ENCODE results near the gene CFAP410. TPM values are rescaled to one million over a fixed set of nuclear protein-coding genes. Genes with fewer than 3 reads are reported as not detected.

Gene CFAP410
- polyA plus RNA-seq, 1 of the 3 experiments (the other 2 are of a cell fraction), result 18.0 TPM

DNA sequence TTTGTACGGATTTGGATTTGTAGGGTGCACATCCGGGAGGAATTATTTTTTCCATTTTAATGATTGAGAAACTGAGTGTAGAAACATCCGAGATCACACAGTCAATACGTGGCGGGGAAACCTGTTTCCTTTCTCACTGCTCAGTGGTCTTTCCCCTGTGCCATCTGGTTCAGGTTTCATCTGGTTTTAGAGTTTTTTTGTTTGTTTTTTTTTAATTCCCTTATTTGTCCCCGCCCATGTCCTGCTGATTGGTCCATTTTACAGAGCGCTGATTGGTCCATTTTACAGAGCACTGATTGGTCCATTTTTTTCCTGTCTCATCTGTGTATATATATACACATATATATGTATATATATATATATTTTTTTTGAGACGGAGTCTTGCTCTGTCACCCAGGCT lies 20.2 kb upstream of the CFAP410 start:
- no peaks in the 10 kb centered on the region for H3K9me2 ChIP-seq
- peaks cover 26% of the 10 kb centered on the region for H3K27me3 ChIP-seq (ENCODE audit: insufficient read depth)
- no peaks in the 10 kb centered on the region for H3F3A ChIP-seq (replicated peaks; ENCODE audit: insufficient read depth)
- no peak overlapping the region for H3K9ac ChIP-seq
- POLR2A ChIA-PET, result no interaction called here
- H2AFZ ChIP-seq (ENCODE audit: low read depth), result no peak overlapping the region
- WGBS (ENCODE audit: low lambda C conversion rate), result 36% methylated on average over 8 of the region's 8 CpGs
- no peak overlapping the region for H3K4me3 ChIP-seq (ENCODE audit: low read depth in 2 of 2, low read length in 1 of 2)
- H3K27ac ChIP-seq (ENCODE audit: low read depth in 2 of 2, low read length in 1 of 2), result no peak overlapping the region
- no peaks in the 10 kb centered on the region for H3K4me1 ChIP-seq (ENCODE audit: control insufficient read depth in 1 of 2, insufficient read depth in 2 of 2, low read depth in 1 of 2, low read length in 1 of 2)
- H3K4me2 ChIP-seq, result no peak overlapping the region
- no peaks in the 10 kb centered on the region for H3K36me3 ChIP-seq (replicated peaks in 1 of 2; ENCODE audit: control insufficient read depth in 1 of 2, insufficient read depth in 2 of 2, low read length in 1 of 2)
- H4K20me1 ChIP-seq (ENCODE audit: insufficient read depth), result no peaks in the 10 kb centered on the region
- CTCF ChIA-PET, result interaction anchor here (1.2 kb wide), 1 partner anchor 93 kb away, joined by 3 read pairs; no protein-coding TSS in a partner anchor
- no peaks in the 10 kb centered on the region for H3K79me2 ChIP-seq (ENCODE audit: insufficient read depth)
- TF ChIP-seq, protein P1, sequence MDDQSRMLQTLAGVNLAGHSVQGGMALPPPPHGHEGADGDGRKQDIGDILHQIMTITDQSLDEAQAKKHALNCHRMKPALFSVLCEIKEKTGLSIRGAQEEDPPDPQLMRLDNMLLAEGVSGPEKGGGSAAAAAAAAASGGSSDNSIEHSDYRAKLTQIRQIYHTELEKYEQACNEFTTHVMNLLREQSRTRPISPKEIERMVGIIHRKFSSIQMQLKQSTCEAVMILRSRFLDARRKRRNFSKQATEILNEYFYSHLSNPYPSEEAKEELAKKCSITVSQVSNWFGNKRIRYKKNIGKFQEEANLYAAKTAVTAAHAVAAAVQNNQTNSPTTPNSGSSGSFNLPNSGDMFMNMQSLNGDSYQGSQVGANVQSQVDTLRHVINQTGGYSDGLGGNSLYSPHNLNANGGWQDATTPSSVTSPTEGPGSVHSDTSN (IDR thresholded peaks at IDR 0.05), result no peak
- no peak for TF ChIP-seq TEAD4 (IDR thresholded peaks at IDR 0.05; ENCODE audit: borderline replicate concordance, insufficient read depth)
- TF ChIP-seq, protein P2, sequence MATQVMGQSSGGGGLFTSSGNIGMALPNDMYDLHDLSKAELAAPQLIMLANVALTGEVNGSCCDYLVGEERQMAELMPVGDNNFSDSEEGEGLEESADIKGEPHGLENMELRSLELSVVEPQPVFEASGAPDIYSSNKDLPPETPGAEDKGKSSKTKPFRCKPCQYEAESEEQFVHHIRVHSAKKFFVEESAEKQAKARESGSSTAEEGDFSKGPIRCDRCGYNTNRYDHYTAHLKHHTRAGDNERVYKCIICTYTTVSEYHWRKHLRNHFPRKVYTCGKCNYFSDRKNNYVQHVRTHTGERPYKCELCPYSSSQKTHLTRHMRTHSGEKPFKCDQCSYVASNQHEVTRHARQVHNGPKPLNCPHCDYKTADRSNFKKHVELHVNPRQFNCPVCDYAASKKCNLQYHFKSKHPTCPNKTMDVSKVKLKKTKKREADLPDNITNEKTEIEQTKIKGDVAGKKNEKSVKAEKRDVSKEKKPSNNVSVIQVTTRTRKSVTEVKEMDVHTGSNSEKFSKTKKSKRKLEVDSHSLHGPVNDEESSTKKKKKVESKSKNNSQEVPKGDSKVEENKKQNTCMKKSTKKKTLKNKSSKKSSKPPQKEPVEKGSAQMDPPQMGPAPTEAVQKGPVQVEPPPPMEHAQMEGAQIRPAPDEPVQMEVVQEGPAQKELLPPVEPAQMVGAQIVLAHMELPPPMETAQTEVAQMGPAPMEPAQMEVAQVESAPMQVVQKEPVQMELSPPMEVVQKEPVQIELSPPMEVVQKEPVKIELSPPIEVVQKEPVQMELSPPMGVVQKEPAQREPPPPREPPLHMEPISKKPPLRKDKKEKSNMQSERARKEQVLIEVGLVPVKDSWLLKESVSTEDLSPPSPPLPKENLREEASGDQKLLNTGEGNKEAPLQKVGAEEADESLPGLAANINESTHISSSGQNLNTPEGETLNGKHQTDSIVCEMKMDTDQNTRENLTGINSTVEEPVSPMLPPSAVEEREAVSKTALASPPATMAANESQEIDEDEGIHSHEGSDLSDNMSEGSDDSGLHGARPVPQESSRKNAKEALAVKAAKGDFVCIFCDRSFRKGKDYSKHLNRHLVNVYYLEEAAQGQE (IDR thresholded peaks at IDR 0.05; ENCODE audit: low read depth, low read length), result no peak
- no peak for DNase-seq
- no peaks in the 10 kb centered on the region for H3K9me3 ChIP-seq

GRCh38 chr21:44357064-44357837 lies 18.1 kb upstream of the CFAP410 start:
- H2AFZ ChIP-seq (ENCODE audit: low read depth), result no peak overlapping the region
- no peak for TF ChIP-seq TEAD4 (IDR thresholded peaks at IDR 0.05; ENCODE audit: borderline replicate concordance, insufficient read depth)
- no peaks in the 10 kb centered on the region for H3K79me2 ChIP-seq (ENCODE audit: insufficient read depth)
- no peaks in the 10 kb centered on the region for H3K4me1 ChIP-seq (ENCODE audit: control insufficient read depth in 1 of 2, insufficient read depth in 2 of 2, low read depth in 1 of 2, low read length in 1 of 2)
- no peak overlapping the region for H3K4me2 ChIP-seq
- no peak overlapping the region for H3K9ac ChIP-seq
- no peaks in the 10 kb centered on the region for H4K20me1 ChIP-seq (ENCODE audit: insufficient read depth)
- no peak for DNase-seq
- no peaks in the 10 kb centered on the region for H3K9me3 ChIP-seq
- no peaks in the 10 kb centered on the region for H3F3A ChIP-seq (replicated peaks; ENCODE audit: insufficient read depth)
- H3K36me3 ChIP-seq (replicated peaks in 1 of 2; ENCODE audit: control insufficient read depth in 1 of 2, insufficient read depth in 2 of 2, low read length in 1 of 2), result no peaks in the 10 kb centered on the region
- ChIA-PET POLR2A (no interaction called here), CTCF (no interaction called here)
- no peaks in the 10 kb centered on the region for H3K9me2 ChIP-seq
- H3K27ac ChIP-seq (ENCODE audit: low read depth in 2 of 2, low read length in 1 of 2), result no peak overlapping the region
- no peak overlapping the region for H3K4me3 ChIP-seq (ENCODE audit: low read depth in 2 of 2, low read length in 1 of 2)
- WGBS (ENCODE audit: low lambda C conversion rate), result 38% methylated on average over 6 of the region's 21 CpGs
- H3K27me3 ChIP-seq (ENCODE audit: insufficient read depth), result peaks cover 36% of the 10 kb centered on the region

DNA sequence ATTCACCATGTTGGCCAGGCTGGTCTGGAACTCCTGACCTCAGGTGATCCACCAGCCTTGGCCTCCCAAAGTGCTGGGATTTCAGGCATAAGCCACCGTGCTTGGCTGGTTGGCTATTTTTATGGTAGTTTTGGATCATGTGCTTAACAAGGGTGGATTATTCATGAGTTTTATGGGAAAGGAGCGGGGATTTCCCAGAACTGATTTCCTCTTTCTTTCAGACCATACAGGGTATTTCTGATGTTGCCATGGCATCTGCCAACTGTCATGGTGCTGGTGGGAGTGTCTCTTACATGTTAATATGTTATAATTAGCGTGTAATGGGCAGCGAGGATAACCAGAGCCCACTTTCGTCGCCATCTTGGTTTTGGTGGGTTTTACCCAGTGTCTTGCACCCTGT lies 17.4 kb upstream of the CFAP410 start:
- H3K4me2 ChIP-seq, result 0 out of 2 replicates have a peak overlapping the region, but pooled peaks have one; percentile 33
- H2AFZ ChIP-seq (ENCODE audit: low read depth), result no peak overlapping the region
- no peaks in the 10 kb centered on the region for H3F3A ChIP-seq (replicated peaks; ENCODE audit: insufficient read depth)
- no peak overlapping the region for H3K27ac ChIP-seq (ENCODE audit: low read depth in 2 of 2, low read length in 1 of 2)
- H3K9ac ChIP-seq, result no peak overlapping the region
- H4K20me1 ChIP-seq (ENCODE audit: insufficient read depth), result no peaks in the 10 kb centered on the region
- H3K27me3 ChIP-seq (ENCODE audit: insufficient read depth), result peaks cover 42% of the 10 kb centered on the region
- 51% methylated on average over 6 of the region's 6 CpGs for WGBS (ENCODE audit: low lambda C conversion rate)
- H3K9me3 ChIP-seq, result no peaks in the 10 kb centered on the region
- no peak for DNase-seq
- no peaks in the 10 kb centered on the region for H3K79me2 ChIP-seq (ENCODE audit: insufficient read depth)
- H3K36me3 ChIP-seq (replicated peaks in 1 of 2; ENCODE audit: control insufficient read depth in 1 of 2, insufficient read depth in 2 of 2, low read length in 1 of 2), result no peaks in the 10 kb centered on the region
- no peaks in the 10 kb centered on the region for H3K4me1 ChIP-seq (ENCODE audit: control insufficient read depth in 1 of 2, insufficient read depth in 2 of 2, low read depth in 1 of 2, low read length in 1 of 2)
- H3K9me2 ChIP-seq, result no peaks in the 10 kb centered on the region
- CTCF ChIA-PET, result no interaction called here
- POLR2A ChIA-PET, result no interaction called here
- H3K4me3 ChIP-seq (ENCODE audit: low read depth in 2 of 2, low read length in 1 of 2), result no peak overlapping the region
- TF ChIP-seq GATA2 (CRISPR knock-in tag; IDR thresholded peaks at IDR 0.05) (no peak), MXI1 (IDR thresholded peaks at IDR 0.05; ENCODE audit: low read depth, low read length) (no peak), FOSL2 (IDR thresholded peaks at IDR 0.05; ENCODE audit: borderline replicate concordance, low read depth) (no peak), RCOR1 (IDR thresholded peaks at IDR 0.05; ENCODE audit: low read length) (no peak), NFIC (IDR thresholded peaks at IDR 0.05; ENCODE audit: borderline replicate concordance) (no peak), NRF1 (IDR thresholded peaks at IDR 0.05; ENCODE audit: low read depth, low read length) (no peak), USF2 (IDR thresholded peaks at IDR 0.05; ENCODE audit: borderline replicate concordance, low read depth, low read length) (no peak), SMC3 (IDR thresholded peaks at IDR 0.05; ENCODE audit: low read depth, low read length) (no peak), EZH2phosphoT487 (IDR thresholded peaks at IDR 0.05; ENCODE audit: borderline replicate concordance, low read depth) (no peak), JUND (IDR thresholded peaks at IDR 0.05) (no peak), TCF12 (IDR thresholded peaks at IDR 0.05) (no peak), GABPA (IDR thresholded peaks at IDR 0.05; ENCODE audit: low read depth) (no peak), FOXM1 (IDR thresholded peaks at IDR 0.05; ENCODE audit: low read depth) (no peak)
